GM23338 (cell line): ENCODE data around the gene DUSP3. TPM values are rescaled to one million over a fixed set of nuclear protein-coding genes. Genes with fewer than 3 reads are reported as not detected.

Experiments
- ATAC-seq: fragments of 200-7000 bp; cut with Tn5 transposase; 3 replicates; pipeline ENCODE4 v1.9.1; 2020
- DNase-seq: peaks from one replicate; pipeline ENCODE4 v3.0.0-alpha.2; 2015; ENCODE audit warnings: low spot score
- H2AFZ ChIP-seq: fragments of 200-600 bp; sonication (generic); 2 replicates; pipeline ENCODE4 v1.8.0; 2016; ENCODE audit warnings: antibody characterized with exemption, mild to moderate bottlenecking, moderate library complexity
- H3F3A ChIP-seq: fragments of 200-600 bp; sonication (generic); replicated peaks from 2 replicates; pipeline ENCODE4 v1.8.0; 2017; ENCODE audit warnings: antibody characterized with exemption, mixed run types, low read depth
- H3K27ac ChIP-seq: fragments of 200-600 bp; sonication (generic); 2 replicates; pipeline ENCODE4 v1.6.1; 2016; ENCODE audit warnings: low read depth
- H3K27me3 ChIP-seq: fragments of 200-600 bp; sonication (generic); 2 replicates; pipeline ENCODE4 v1.8.0; 2016; ENCODE audit warnings: mild to moderate bottlenecking, mixed run types, moderate library complexity; ENCODE audit not compliant: insufficient read depth
- H3K36me3 ChIP-seq: fragments of 200-600 bp; sonication (generic); 2 replicates; pipeline ENCODE4 v1.8.0; 2016; ENCODE audit warnings: mild to moderate bottlenecking; ENCODE audit not compliant: insufficient read depth
- H3K4me1 ChIP-seq: fragments of 200-600 bp; sonication (generic); 2 replicates; pipeline ENCODE4 v1.8.0; 2016; ENCODE audit warnings: mild to moderate bottlenecking, moderate library complexity; ENCODE audit not compliant: insufficient read depth
- H3K4me2 ChIP-seq: fragments of 200-600 bp; sonication (generic); 2 replicates; pipeline ENCODE4 v1.7.1; 2017; ENCODE audit warnings: mixed run types
- H3K4me3 ChIP-seq: fragments of 200-600 bp; sonication (generic); 2 replicates; pipeline ENCODE4 v1.6.1; 2016; ENCODE audit warnings: mixed run types
- H3K79me2 ChIP-seq: fragments of 200-600 bp; sonication (generic); replicated peaks from 2 replicates; pipeline ENCODE4 v1.8.0; 2017; ENCODE audit warnings: mild to moderate bottlenecking; ENCODE audit not compliant: insufficient read depth
- H3K9me2 ChIP-seq: fragments of 200-600 bp; sonication (generic); 2 replicates; pipeline ENCODE4 v1.8.0; 2017; ENCODE audit not compliant: insufficient read depth
- H4K20me1 ChIP-seq: fragments of 200-600 bp; sonication (generic); replicated peaks from 2 replicates; pipeline ENCODE4 v1.8.0; 2017; ENCODE audit warnings: mild to moderate bottlenecking; ENCODE audit not compliant: insufficient read depth
- H3K27ac Mint-ChIP-seq: 2 replicates; pipeline ENCODE4 v1.8.0; 2020; ENCODE audit warnings: inconsistent platforms, mild to moderate bottlenecking, moderate library complexity, mixed read lengths
- H3K27me3 Mint-ChIP-seq: 3 replicates; pipeline ENCODE4 v1.8.0; 2022; ENCODE audit warnings: low read depth, mild to moderate bottlenecking, moderate library complexity, mixed read lengths, inconsistent platforms; ENCODE audit not compliant: insufficient read depth, poor library complexity
- H3K36me3 Mint-ChIP-seq: 3 replicates; pipeline ENCODE4 v1.8.0; 2021; ENCODE audit warnings: low read depth, mild to moderate bottlenecking, inconsistent platforms, moderate library complexity, mixed read lengths
- H3K4me1 Mint-ChIP-seq: 3 replicates; pipeline ENCODE4 v1.8.0; 2020; ENCODE audit warnings: mild to moderate bottlenecking, inconsistent platforms, mixed read lengths
- H3K4me3 Mint-ChIP-seq: 3 replicates; pipeline ENCODE4 v1.8.0; 2021; ENCODE audit warnings: moderate library complexity, mild to moderate bottlenecking, inconsistent platforms, mixed read lengths
- H3K9me3 Mint-ChIP-seq: 3 replicates; pipeline ENCODE4 v1.8.0; 2020; ENCODE audit warnings: moderate library complexity, mild to moderate bottlenecking, inconsistent platforms, mixed read lengths
- CREB1 ChIP-seq: fragments of 250-450 bp; sonication (Bioruptor Pico); IDR thresholded peaks from 2 replicates; pipeline ENCODE4 v1.5.0; 2020; ENCODE audit warnings: low read depth, mild to moderate bottlenecking, moderate library complexity
- CTCF ChIP-seq, 2 experiments: fragments of 200-600 bp in 1 of 2; sonication (generic) in 1 of 2; conservative IDR thresholded peaks; 2 replicates each; pipeline versions ENCODE4 v1.5.1 to v1.6.1; 2016 to 2017; ENCODE audit warnings: antibody characterized with exemption in 2 of 2, low read depth in 2 of 2, mild to moderate bottlenecking in 2 of 2, moderate library complexity in 1 of 2
- EZH2 ChIP-seq: fragments of 200-600 bp; sonication (generic); IDR thresholded peaks from one replicate; pipeline ENCODE4 v1.8.0; 2017; ENCODE audit warnings: antibody characterized with exemption, mild to moderate bottlenecking, low read depth; ENCODE audit not compliant: unreplicated experiment
- EZH2phosphoT487 ChIP-seq: fragments of 200-600 bp; sonication (generic); IDR thresholded peaks from one replicate; pipeline ENCODE4 v1.8.1; 2018; ENCODE audit warnings: antibody characterized with exemption; ENCODE audit not compliant: unreplicated experiment
- JUNB ChIP-seq: IDR thresholded peaks from one replicate; pipeline ENCODE4 v1.6.1; 2016; ENCODE audit warnings: antibody characterized with exemption; ENCODE audit not compliant: unreplicated experiment
- NANOG ChIP-seq: IDR thresholded peaks from 2 replicates; pipeline ENCODE4 v1.6.1; 2016; ENCODE audit warnings: antibody characterized with exemption, borderline replicate concordance
- POLR2AphosphoS5 ChIP-seq: IDR thresholded peaks from 2 replicates; pipeline ENCODE4 v1.6.1; 2016; ENCODE audit warnings: antibody characterized with exemption, low read depth
- REST ChIP-seq: IDR thresholded peaks from one replicate; pipeline ENCODE4 v1.6.1; 2018; ENCODE audit warnings: antibody characterized with exemption; ENCODE audit not compliant: unreplicated experiment
- STAT1 ChIP-seq: IDR thresholded peaks from one replicate; pipeline ENCODE4 v1.6.1; 2016; ENCODE audit warnings: antibody characterized with exemption; ENCODE audit not compliant: unreplicated experiment
- ZNF114 ChIP-seq: fragments of 250-450 bp; sonication (Bioruptor Pico); IDR thresholded peaks from 2 replicates; pipeline ENCODE4 v1.5.0; 2020; ENCODE audit warnings: mild to moderate bottlenecking, moderate library complexity
- ZNF331 ChIP-seq: fragments of 250-450 bp; sonication (Bioruptor Pico); IDR thresholded peaks from 2 replicates; pipeline ENCODE4 v1.5.0; 2020; ENCODE audit warnings: low read depth, mild to moderate bottlenecking, moderate library complexity
- ZNF462 ChIP-seq: fragments of 250-450 bp; sonication (Bioruptor Pico); IDR thresholded peaks from 2 replicates; pipeline ENCODE4 v1.5.0; 2020; ENCODE audit warnings: mild to moderate bottlenecking, moderate library complexity
- polyA plus RNA-seq: library from polyadenylated mRNA; unstranded; fragments of >200 nt; fragmentation: Nextera tagmentation; extraction: Ambion mirVana; gene quantifications from 2 replicates; pipeline ENCODE4 v1.2.1, GENCODE V29; 2016
- total RNA-seq: library from RNA; depleted of rRNA; stranded (reverse); fragments of >200 nt; shearing (Covaris generic); gene quantifications from 2 replicates; pipeline ENCODE4 v1.2.3, GENCODE V29; 2014
- TF ChIP-seq, protein P1 (sequence below): IDR thresholded peaks from 2 replicates; pipeline ENCODE4 v1.6.1; 2016; ENCODE audit warnings: antibody characterized with exemption

DUSP3 gene
- total and polyA plus RNA-seq, 2 experiments from 2014 or later = 14.7 to 22.1 TPM

DNA sequence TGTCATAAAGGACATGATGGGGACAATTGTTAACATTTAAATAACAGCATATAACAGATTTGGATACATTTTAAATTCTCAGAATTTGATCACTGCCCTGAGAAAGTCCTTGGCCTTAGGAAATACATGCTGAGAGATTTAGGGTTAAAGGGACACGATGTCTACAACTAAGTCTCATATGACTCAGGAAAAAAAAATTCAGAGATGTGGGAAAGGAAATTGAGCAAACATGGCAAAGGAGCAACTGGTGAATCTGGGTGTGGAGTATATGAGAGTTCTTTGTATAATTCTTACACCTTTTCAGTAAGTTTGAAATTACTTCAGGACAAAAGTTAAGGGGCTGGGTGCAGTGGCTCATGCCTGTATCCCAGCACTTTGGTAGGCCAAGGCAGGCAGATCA lies 35.9 kb upstream of the DUSP3 start:
- TF ChIP-seq ZNF331 (no peak), ZNF114 (CRISPR knock-in tag) (no peak), CTCF (conservative IDR thresholded peaks at IDR 0.05; ENCODE audit: low read depth in 2 of 2) (no peak), JUNB (no peak), POLR2AphosphoS5 (no peak), NANOG (no peak), STAT1 (no peak), ZNF462 (CRISPR knock-in tag) (no peak), EZH2 (no peak), REST (no peak), CREB1 (CRISPR knock-in tag) (no peak), EZH2phosphoT487 (no peak)
- TF ChIP-seq, protein P1, sequence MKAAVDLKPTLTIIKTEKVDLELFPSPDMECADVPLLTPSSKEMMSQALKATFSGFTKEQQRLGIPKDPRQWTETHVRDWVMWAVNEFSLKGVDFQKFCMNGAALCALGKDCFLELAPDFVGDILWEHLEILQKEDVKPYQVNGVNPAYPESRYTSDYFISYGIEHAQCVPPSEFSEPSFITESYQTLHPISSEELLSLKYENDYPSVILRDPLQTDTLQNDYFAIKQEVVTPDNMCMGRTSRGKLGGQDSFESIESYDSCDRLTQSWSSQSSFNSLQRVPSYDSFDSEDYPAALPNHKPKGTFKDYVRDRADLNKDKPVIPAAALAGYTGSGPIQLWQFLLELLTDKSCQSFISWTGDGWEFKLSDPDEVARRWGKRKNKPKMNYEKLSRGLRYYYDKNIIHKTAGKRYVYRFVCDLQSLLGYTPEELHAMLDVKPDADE = no peak
- no peak overlapping the region for H3K27ac ChIP-seq
- no peak overlapping the region for H3K4me3 ChIP-seq
- no peaks in the 10 kb centered on the region for H3K9me2 ChIP-seq
- no peak overlapping the region for H3K4me2 ChIP-seq
- Mint-ChIP-seq H3K27me3 (peaks cover 4% of the 10 kb centered on the region), H3K36me3 (no peaks in the 10 kb centered on the region; the same call in 2 of the 3 replicates), H3K4me1 (peaks cover 19% of the 10 kb centered on the region), H3K4me3 (no peak overlapping the region), H3K9me3 (no peaks in the 10 kb centered on the region), H3K27ac (no peak overlapping the region)
- H3K4me1 ChIP-seq = no peaks in the 10 kb centered on the region; the same call in 1 of the 2 replicates
- H3K36me3 ChIP-seq = no peaks in the 10 kb centered on the region
- H4K20me1 ChIP-seq = no peaks in the 10 kb centered on the region
- ATAC-seq (no peak), DNase-seq (no peak)
- H3F3A ChIP-seq = no peaks in the 10 kb centered on the region
- no peaks in the 10 kb centered on the region for H3K27me3 ChIP-seq
- H3K79me2 ChIP-seq = no peaks in the 10 kb centered on the region
- H2AFZ ChIP-seq = no peak overlapping the region
